UCSD-AML1 (cell line): ENCODE results near the gene LRRC8E.
A peak's percentile ranks its signal among the peaks of the same experiment; 100 is the strongest.
"Not testable (repeated sequence)": the region's sequence is repeated elsewhere in the genome, so short reads cannot be mapped to it uniquely, and the experiment has no call there.

ENCODE experiments used
- DNase-seq: peaks from one replicate; lab custom pipeline; 2025; ENCODE audit not compliant: unreplicated experiment; lab: John Stamatoyannopoulos, UW

Gene LRRC8E

GRCh38 chr19:7907544-7907943 is 19.2 kb downstream of the LRRC8E start:
- no peak for DNase-seq

GRCh38 chr19:7908078-7908699 is 19.9 kb downstream of the LRRC8E start:
- no peak for DNase-seq

GRCh38 chr19:7908742-7909461 is 20.6 kb downstream of the LRRC8E start:
- DNase-seq, result no peak

GRCh38 chr19:7909471-7910067 is 21.3 kb downstream of the LRRC8E start:
- no peak for DNase-seq

GRCh38 chr19:7910321-7911161 is 22.2 kb downstream of the LRRC8E start:
- no peak for DNase-seq

GRCh38 chr19:7911508-7912143 is 23.3 kb downstream of the LRRC8E start:
- DNase-seq, result no peak

- no peak for DNase-seq
Measured at GRCh38 chr19:7912144-7912696, 23.9 kb downstream of the LRRC8E start.

GRCh38 chr19:7912697-7913564 is 24.6 kb downstream of the LRRC8E start:
- DNase-seq, result no peak

- no peak for DNase-seq
Measured at GRCh38 chr19:7913652-7914051, 25.3 kb downstream of the LRRC8E start.

- DNase-seq, result no peak
Measured at GRCh38 chr19:7914099-7914498, 25.8 kb downstream of the LRRC8E start.

- no peak for DNase-seq
Measured at GRCh38 chr19:7914598-7915045, 26.3 kb downstream of the LRRC8E start, which contains the start of gene TGFBR3L. TSS of gene TGFBR3L (plus strand) at chr19:7914830.

GRCh38 chr19:7915250-7916102 is 27.2 kb downstream of the LRRC8E start:
- DNase-seq, result no peak

- peak; percentile 23 for DNase-seq
Measured at GRCh38 chr19:7916103-7916954, 28.0 kb downstream of the LRRC8E start.

- no peak for DNase-seq
Measured at GRCh38 chr19:7916955-7917266, 28.6 kb downstream of the LRRC8E start.

GRCh38 chr19:7917267-7918061 is 29.2 kb downstream of the LRRC8E start:
- DNase-seq, result peak; percentile 50

- DNase-seq, result not testable (repeated sequence)
Measured at GRCh38 chr19:7918062-7918614, 29.8 kb downstream of the LRRC8E start.
